Smooth muscle cell (in vitro differentiated cells): ENCODE data around the gene UBE2L5. TPM values are rescaled to one million over a fixed set of nuclear protein-coding genes. Genes with fewer than 3 reads are reported as not detected.

ENCODE experiments used
- DNase-seq: peaks from one replicate; lab custom pipeline; 2025; ENCODE audit not compliant: unreplicated experiment; lab: John Stamatoyannopoulos, UW
- H2AFZ ChIP-seq: fragments of 200-600 bp; sonication (generic); 2 replicates; pipeline ENCODE4 v1.6.0; 2016; ENCODE audit warnings: antibody characterized with exemption, low read depth, mild to moderate bottlenecking
- H3F3A ChIP-seq: fragments of 200-600 bp; sonication (generic); 2 replicates; pipeline ENCODE4 v1.6.0; 2017; ENCODE audit warnings: antibody characterized with exemption, low read depth
- H3K27ac ChIP-seq: fragments of 200-600 bp; sonication (generic); 2 replicates; pipeline ENCODE4 v1.5.1; 2016; ENCODE audit warnings: low read depth, mild to moderate bottlenecking
- H3K27me3 ChIP-seq: fragments of 200-600 bp; sonication (generic); 2 replicates; pipeline ENCODE4 v1.6.1; 2016; ENCODE audit warnings: low read depth, mild to moderate bottlenecking
- H3K36me3 ChIP-seq: fragments of 200-600 bp; sonication (generic); 2 replicates; pipeline ENCODE4 v1.5.1; 2016; ENCODE audit warnings: low read depth
- H3K4me1 ChIP-seq: fragments of 200-600 bp; sonication (generic); 2 replicates; pipeline ENCODE4 v1.5.1; 2016; ENCODE audit warnings: low read depth
- H3K4me2 ChIP-seq: fragments of 200-600 bp; sonication (generic); 2 replicates; pipeline ENCODE4 v1.6.0; 2016; ENCODE audit warnings: mild to moderate bottlenecking
- H3K4me3 ChIP-seq: fragments of 200-600 bp; sonication (generic); 2 replicates; pipeline ENCODE4 v1.5.1; 2016; ENCODE audit warnings: mild to moderate bottlenecking
- H3K79me2 ChIP-seq: fragments of 200-600 bp; sonication (generic); 2 replicates; pipeline ENCODE4 v1.6.0; 2016; ENCODE audit warnings: low read depth, mild to moderate bottlenecking
- H3K9ac ChIP-seq: fragments of 200-600 bp; sonication (generic); 2 replicates; pipeline ENCODE4 v1.6.0; 2016; ENCODE audit warnings: low read depth
- H3K9me3 ChIP-seq: fragments of 200-600 bp; sonication (generic); replicated peaks from 2 replicates; pipeline ENCODE4 v1.5.1; 2016; ENCODE audit warnings: low read depth
- H4K20me1 ChIP-seq: fragments of 200-600 bp; sonication (generic); 2 replicates; pipeline ENCODE4 v1.6.0; 2016; ENCODE audit warnings: low read depth
- CTCF ChIP-seq: fragments of 200-600 bp; sonication (generic); IDR thresholded peaks from 2 replicates; pipeline ENCODE4 v1.5.1; 2017; ENCODE audit warnings: borderline replicate concordance, mild to moderate bottlenecking, antibody characterized with exemption; ENCODE audit not compliant: insufficient read depth, poor library complexity, severe bottlenecking
- WGBS: methylation state at CpG from one replicate; pipeline ENCODE4 v1.1.7; 2016; ENCODE audit warnings: low lambda C conversion rate; 5-methylcytosine and 5-hydroxymethylcytosine counted together
- polyA plus RNA-seq: library from polyadenylated mRNA; unstranded; fragments of >200 nt; fragmentation: Nextera tagmentation; extraction: Ambion mirVana; gene quantifications from 2 replicates; pipeline ENCODE4 v1.2.1, GENCODE V29; 2016
- total RNA-seq: library from RNA; depleted of rRNA; stranded (reverse); fragments of >200 nt; gene quantifications from 2 replicates; pipeline ENCODE4 v1.2.3, GENCODE V29; 2014

The UBE2L5 gene
- total and polyA plus RNA-seq, 2 experiments from 2014 or later = not detected

- Histone ChIP-seq H3K4me3 (peak overlapping the region; percentile 88), H3K4me2 (peak overlapping the region; percentile 87), H3F3A (peaks cover 15% of the 10 kb centered on the region), H3K79me2 (peaks cover 21% of the 10 kb centered on the region), H3K27me3 (no peaks in the 10 kb centered on the region), H3K9ac (peak overlapping the region; percentile 1), H3K9me3 (no peaks in the 10 kb centered on the region), H3K36me3 (no peaks in the 10 kb centered on the region), H4K20me1 (peaks cover 1% of the 10 kb centered on the region), H2AFZ (no peak overlapping the region), H3K4me1 (peaks cover 20% of the 10 kb centered on the region), H3K27ac (peak overlapping the region; percentile 35)
- 39% methylated on average over 4 of the region's 4 CpGs for WGBS
- no peak for DNase-seq
- TF ChIP-seq CTCF = no peak
Observed at GRCh38 chr13:30466841-30467252, 44.6 kb downstream of the UBE2L5 start.

GRCh38 chr13:30473675-30474074, 51.4 kb downstream of the UBE2L5 start:
- no peaks in the 10 kb centered on the region for H4K20me1 ChIP-seq
- H3F3A ChIP-seq = no peaks in the 10 kb centered on the region
- H3K4me3 ChIP-seq = no peak overlapping the region
- H3K79me2 ChIP-seq = no peaks in the 10 kb centered on the region
- H3K36me3 ChIP-seq = no peaks in the 10 kb centered on the region
- H3K9ac ChIP-seq = no peak overlapping the region
- H3K27ac ChIP-seq = no peak overlapping the region
- no peak overlapping the region for H3K4me2 ChIP-seq
- H3K4me1 ChIP-seq = no peaks in the 10 kb centered on the region
- H3K27me3 ChIP-seq = no peaks in the 10 kb centered on the region
- no peak for DNase-seq
- no peaks in the 10 kb centered on the region for H3K9me3 ChIP-seq
- 91% methylated on average over 1 of the region's 1 CpG for WGBS
- no peak overlapping the region for H2AFZ ChIP-seq
- TF ChIP-seq CTCF = no peak

GRCh38 chr13:30477346-30478195, 55.3 kb downstream of the UBE2L5 start:
- TF ChIP-seq CTCF = no peak
- DNase-seq = no peak
- WGBS = 63% methylated on average over 4 of the region's 4 CpGs

More at GRCh38 chr13:30477346-30478195, 55.3 kb downstream of the UBE2L5 start:
- Histone ChIP-seq H3K9ac (no peak overlapping the region), H3K4me3 (no peak overlapping the region), H3F3A (no peaks in the 10 kb centered on the region), H4K20me1 (no peaks in the 10 kb centered on the region), H3K36me3 (no peaks in the 10 kb centered on the region), H3K4me2 (no peak overlapping the region), H3K9me3 (no peaks in the 10 kb centered on the region), H3K79me2 (no peaks in the 10 kb centered on the region), H3K27me3 (no peaks in the 10 kb centered on the region), H3K4me1 (no peaks in the 10 kb centered on the region), H2AFZ (no peak overlapping the region), H3K27ac (no peak overlapping the region)

Other genes starting within 250 kb of the UBE2L5 start
- gene KATNAL1, start 114.9 kb upstream of the UBE2L5 start, total RNA-seq = 35.1 and 37.3 TPM in 2 replicates
- 9.9 and 12.4 TPM in 2 replicates for gene KATNAL1, start 114.9 kb upstream of the UBE2L5 start, polyA plus RNA-seq
- 570 and 581 TPM in 2 replicates for gene HMGB1, start 43.4 kb downstream of the UBE2L5 start, total RNA-seq
- 603 and 627 TPM in 2 replicates for gene HMGB1, start 43.4 kb downstream of the UBE2L5 start, polyA plus RNA-seq
- 33.3 and 37.7 TPM in 2 replicates for gene USPL1, start 195.4 kb downstream of the UBE2L5 start, total RNA-seq
- gene USPL1, start 195.4 kb downstream of the UBE2L5 start, polyA plus RNA-seq = 11.6 and 12.3 TPM in 2 replicates